ENCODE measurements around the gene GNA12. TPM values are rescaled to one million over a fixed set of nuclear protein-coding genes. Genes with fewer than 3 reads are reported as not detected.
"Not testable (repeated sequence)": the region's sequence is repeated elsewhere in the genome, so short reads cannot be mapped to it uniquely, and the experiment has no call there.

GNA12 gene
- total RNA-seq, 1 donor from 2014 or later: 67.2 TPM

DNA sequence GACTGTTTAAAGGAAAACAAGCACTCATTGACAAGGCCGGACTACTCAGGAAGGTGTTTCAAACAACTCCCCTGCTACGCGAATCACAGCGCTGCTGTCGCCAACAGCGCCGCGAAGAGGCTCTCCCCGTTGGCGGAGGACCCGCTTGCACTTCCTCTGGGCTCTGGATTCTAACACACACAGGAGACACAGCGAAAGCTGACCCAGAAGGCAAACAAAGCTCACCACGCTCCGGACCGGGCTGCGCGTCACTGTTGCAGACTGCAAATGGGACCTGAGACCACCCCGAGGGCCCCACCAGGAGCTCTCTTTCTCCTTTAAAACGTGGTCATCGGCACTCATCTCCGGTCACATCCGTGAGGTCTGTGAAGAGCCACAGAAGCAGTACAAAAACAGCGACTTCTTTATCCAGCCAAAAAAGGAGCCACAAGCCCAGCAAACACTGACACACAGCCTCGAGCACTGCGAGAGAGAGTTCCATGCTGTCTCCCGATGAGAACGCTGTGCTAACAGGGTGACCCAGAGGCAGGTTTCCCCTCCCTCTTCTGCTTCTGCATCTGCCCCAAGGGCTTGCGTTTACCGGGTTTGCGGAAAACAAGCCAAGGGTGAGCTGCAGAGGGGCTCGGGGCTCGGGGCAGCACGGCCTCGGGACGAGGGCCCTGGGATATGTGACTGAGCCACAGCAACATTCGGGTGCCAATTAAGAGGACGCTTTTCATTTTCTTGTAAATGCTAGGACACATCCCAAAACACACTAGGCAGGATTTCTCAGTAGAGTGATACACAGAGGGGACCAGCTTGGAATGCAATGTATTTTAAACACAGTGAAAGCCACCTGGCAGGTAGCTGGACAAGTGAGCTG lies 114.8 kb downstream of the GNA12 start:
- no peak overlapping the region for H3K27ac Mint-ChIP-seq (ENCODE audit: unreplicated experiment)
- TF ChIP-seq EZH2 (IDR thresholded peaks at IDR 0.05; ENCODE audit: insufficient read depth, low read length): no peak
- TF ChIP-seq, protein P1, sequence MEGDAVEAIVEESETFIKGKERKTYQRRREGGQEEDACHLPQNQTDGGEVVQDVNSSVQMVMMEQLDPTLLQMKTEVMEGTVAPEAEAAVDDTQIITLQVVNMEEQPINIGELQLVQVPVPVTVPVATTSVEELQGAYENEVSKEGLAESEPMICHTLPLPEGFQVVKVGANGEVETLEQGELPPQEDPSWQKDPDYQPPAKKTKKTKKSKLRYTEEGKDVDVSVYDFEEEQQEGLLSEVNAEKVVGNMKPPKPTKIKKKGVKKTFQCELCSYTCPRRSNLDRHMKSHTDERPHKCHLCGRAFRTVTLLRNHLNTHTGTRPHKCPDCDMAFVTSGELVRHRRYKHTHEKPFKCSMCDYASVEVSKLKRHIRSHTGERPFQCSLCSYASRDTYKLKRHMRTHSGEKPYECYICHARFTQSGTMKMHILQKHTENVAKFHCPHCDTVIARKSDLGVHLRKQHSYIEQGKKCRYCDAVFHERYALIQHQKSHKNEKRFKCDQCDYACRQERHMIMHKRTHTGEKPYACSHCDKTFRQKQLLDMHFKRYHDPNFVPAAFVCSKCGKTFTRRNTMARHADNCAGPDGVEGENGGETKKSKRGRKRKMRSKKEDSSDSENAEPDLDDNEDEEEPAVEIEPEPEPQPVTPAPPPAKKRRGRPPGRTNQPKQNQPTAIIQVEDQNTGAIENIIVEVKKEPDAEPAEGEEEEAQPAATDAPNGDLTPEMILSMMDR (IDR thresholded peaks at IDR 0.05; ENCODE audit: insufficient read depth, low read depth, low read length): no peak
- Histone ChIP-seq H3K27me3 (ENCODE audit: insufficient read depth, low read length) (no peaks in the 10 kb centered on the region), H3K27ac (ENCODE audit: low read depth, low read length) (no peak overlapping the region), H3K4me3 (ENCODE audit: insufficient read depth, low read depth, low read length) (no peak overlapping the region), H3K79me2 (ENCODE audit: insufficient read depth, low read length) (peaks cover 17% of the 10 kb centered on the region), H2AFZ (ENCODE audit: low read depth, low read length) (no peak overlapping the region), H4K20me1 (ENCODE audit: insufficient read depth, low read length) (peaks cover 27% of the 10 kb centered on the region), H3K9me3 (ENCODE audit: insufficient read depth, low read depth, low read length) (no peaks in the 10 kb centered on the region), H3K4me2 (ENCODE audit: low read length) (peak overlapping the region; percentile 60), H3K36me3 (ENCODE audit: insufficient read depth, low read length) (peaks cover 13% of the 10 kb centered on the region), H3K9ac (ENCODE audit: low read length) (peak overlapping the region; percentile 25), H3K4me1 (ENCODE audit: insufficient read depth, low read length) (peaks cover 15% of the 10 kb centered on the region)
- H3K9me3 Mint-ChIP-seq (ENCODE audit: unreplicated experiment): peaks cover 2% of the 10 kb centered on the region
- DNase-seq (ENCODE audit: low read depth) (peak; percentile 35), FAIRE-seq (no peak)
- no peak overlapping the region for H3K4me3 Mint-ChIP-seq (ENCODE audit: unreplicated experiment)
- H3K27me3 Mint-ChIP-seq (ENCODE audit: low read depth, unreplicated experiment): no peaks in the 10 kb centered on the region
- peaks cover 43% of the 10 kb centered on the region for H3K36me3 Mint-ChIP-seq (ENCODE audit: low read depth, unreplicated experiment)
- peaks cover 2% of the 10 kb centered on the region for H3K4me1 Mint-ChIP-seq (ENCODE audit: low read depth, unreplicated experiment)

DNA sequence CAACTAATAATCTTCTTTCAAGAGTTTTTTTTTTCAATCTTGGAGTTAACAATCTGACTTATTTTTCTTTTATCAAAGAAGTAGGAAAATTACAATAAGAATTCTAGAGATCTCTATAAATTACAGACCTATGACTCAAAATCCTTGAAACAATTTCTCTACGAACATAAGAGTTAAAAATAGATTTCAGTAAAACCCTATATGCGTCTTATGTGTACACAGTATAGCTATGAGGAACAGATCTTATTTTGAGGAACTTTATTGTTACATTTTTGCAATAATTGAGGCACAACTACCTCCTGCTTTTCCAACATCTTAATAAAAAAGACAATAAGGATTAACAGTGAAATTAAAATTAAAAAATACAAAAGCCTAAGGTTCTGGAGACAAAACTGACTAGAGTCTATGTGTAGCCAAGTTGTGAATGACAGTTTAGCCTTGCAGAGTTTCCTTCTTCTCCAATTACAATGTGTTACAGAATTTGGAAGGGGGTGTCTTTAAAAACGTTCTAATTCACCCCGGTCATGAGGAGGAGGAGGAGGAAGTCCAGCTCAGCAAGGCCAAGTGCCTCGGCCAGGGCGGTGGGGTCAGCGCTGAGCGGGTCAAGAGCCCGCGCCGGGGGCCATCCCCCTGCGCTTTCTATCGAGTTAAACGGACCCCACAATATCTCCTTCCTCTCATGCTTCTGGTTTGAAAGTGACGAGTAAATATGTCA lies 115.6 kb downstream of the GNA12 start:
- FAIRE-seq: no peak
- peak overlapping the region; percentile 60 for H3K4me2 ChIP-seq (ENCODE audit: low read length)

DNA sequence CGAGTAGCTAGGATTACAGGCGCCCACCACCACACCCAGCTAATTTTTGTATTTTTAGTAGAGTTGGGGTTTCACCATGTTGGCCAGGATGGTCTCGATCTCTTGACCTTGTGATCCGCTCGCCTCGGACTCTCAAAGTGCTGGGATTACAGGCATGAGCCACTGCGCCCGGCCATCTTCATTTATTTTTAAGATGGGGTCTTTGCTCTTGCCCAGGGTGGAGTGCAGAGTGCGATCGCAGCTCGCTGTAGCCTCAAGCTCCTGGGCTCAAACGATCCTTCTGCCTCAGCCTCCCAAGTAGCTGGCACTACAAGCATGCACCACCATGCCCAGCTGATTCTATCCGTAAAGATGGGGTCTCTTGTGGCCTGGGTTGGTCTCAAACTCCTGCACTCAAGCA lies 116.9 kb downstream of the GNA12 start:
- H3K27me3 Mint-ChIP-seq (ENCODE audit: low read depth, unreplicated experiment); H3K27me3 ChIP-seq (ENCODE audit: insufficient read depth, low read length); H3K4me1 ChIP-seq (ENCODE audit: insufficient read depth, low read length); H3K4me3 ChIP-seq (ENCODE audit: insufficient read depth, low read depth, low read length); H3K4me1 Mint-ChIP-seq (ENCODE audit: low read depth, unreplicated experiment); H3K27ac ChIP-seq (ENCODE audit: low read depth, low read length); H3K9ac ChIP-seq (ENCODE audit: low read length); DNase-seq (ENCODE audit: low read depth); H3K79me2 ChIP-seq (ENCODE audit: insufficient read depth, low read length); FAIRE-seq; H2AFZ ChIP-seq (ENCODE audit: low read depth, low read length); H3K27ac Mint-ChIP-seq (ENCODE audit: unreplicated experiment); H3K4me3 Mint-ChIP-seq (ENCODE audit: unreplicated experiment); H3K4me2 ChIP-seq (ENCODE audit: low read length); H3K9me3 Mint-ChIP-seq (ENCODE audit: unreplicated experiment); H3K9me3 ChIP-seq (ENCODE audit: insufficient read depth, low read depth, low read length): not testable (repeated sequence)
- peaks cover 30% of the 10 kb centered on the region for H4K20me1 ChIP-seq (ENCODE audit: insufficient read depth, low read length)
- peaks cover 13% of the 10 kb centered on the region for H3K36me3 ChIP-seq (ENCODE audit: insufficient read depth, low read length)
- H3K36me3 Mint-ChIP-seq (ENCODE audit: low read depth, unreplicated experiment): peaks cover 36% of the 10 kb centered on the region

More for the DNA sequence above, 115.6 kb downstream of the GNA12 start:
- H3K36me3 ChIP-seq (ENCODE audit: insufficient read depth, low read length): peaks cover 13% of the 10 kb centered on the region
- H4K20me1 ChIP-seq (ENCODE audit: insufficient read depth, low read length): peaks cover 24% of the 10 kb centered on the region
- H2AFZ ChIP-seq (ENCODE audit: low read depth, low read length): no peak overlapping the region
- no peaks in the 10 kb centered on the region for H3K27me3 ChIP-seq (ENCODE audit: insufficient read depth, low read length)
- H3K9me3 ChIP-seq (ENCODE audit: insufficient read depth, low read depth, low read length): no peaks in the 10 kb centered on the region
- peaks cover 10% of the 10 kb centered on the region for H3K79me2 ChIP-seq (ENCODE audit: insufficient read depth, low read length)
- no peak for TF ChIP-seq EZH2 (IDR thresholded peaks at IDR 0.05; ENCODE audit: insufficient read depth, low read length)
- TF ChIP-seq, protein P1 (IDR thresholded peaks at IDR 0.05; ENCODE audit: insufficient read depth, low read depth, low read length): no peak
- H3K9me3 Mint-ChIP-seq (ENCODE audit: unreplicated experiment): peaks cover 2% of the 10 kb centered on the region
- H3K27me3 Mint-ChIP-seq (ENCODE audit: low read depth, unreplicated experiment): no peaks in the 10 kb centered on the region
- no peak overlapping the region for H3K4me3 ChIP-seq (ENCODE audit: insufficient read depth, low read depth, low read length)
- no peaks in the 10 kb centered on the region for H3K4me1 Mint-ChIP-seq (ENCODE audit: low read depth, unreplicated experiment)
- peak overlapping the region; percentile 18 for H3K9ac ChIP-seq (ENCODE audit: low read length)
- H3K4me3 Mint-ChIP-seq (ENCODE audit: unreplicated experiment): no peak overlapping the region
- no peak overlapping the region for H3K27ac ChIP-seq (ENCODE audit: low read depth, low read length)
- H3K4me1 ChIP-seq (ENCODE audit: insufficient read depth, low read length): peaks cover 13% of the 10 kb centered on the region
- no peak overlapping the region for H3K27ac Mint-ChIP-seq (ENCODE audit: unreplicated experiment)
- H3K36me3 Mint-ChIP-seq (ENCODE audit: low read depth, unreplicated experiment): peaks cover 41% of the 10 kb centered on the region
- no peak for DNase-seq (ENCODE audit: low read depth)
